ENCODE data around the gene KIAA1549. TPM values are rescaled to one million over a fixed set of nuclear protein-coding genes. Genes with fewer than 3 reads are reported as not detected.
A peak's percentile ranks its signal among the peaks of the same experiment; 100 is the strongest.

Gene KIAA1549
- polyA plus RNA-seq, 1 experiment, result 2.5 TPM

GRCh38 chr7:138885383-138886147, 95.6 kb downstream of the KIAA1549 start:
- peak; percentile 23; the same call in 1 of the 2 replicates for TF ChIP-seq CTCF (IDR thresholded peaks at IDR 0.05; ENCODE audit: insufficient read depth, low read depth, low read length)
- no peak for DNase-seq (ENCODE audit: low read depth)
- H3K36me3 ChIP-seq (ENCODE audit: control insufficient read depth, insufficient read depth, low read length), result no peaks in the 10 kb centered on the region
- ChIA-PET POLR2A (no interaction called here), CTCF (interaction anchor here (0.7 to 3.2 kb wide), 29 partner anchors 9 to 200 kb away, joined by 3 to 30 read pairs (median 4); no protein-coding TSS in a partner anchor)
- no peaks in the 10 kb centered on the region for H3K27me3 ChIP-seq (ENCODE audit: control insufficient read depth, insufficient read depth, low read length)
- H3K4me3 ChIP-seq (ENCODE audit: low read depth, low read length), result no peak overlapping the region

- no peaks in the 10 kb centered on the region for H3K27me3 ChIP-seq (ENCODE audit: control insufficient read depth, insufficient read depth, low read length)
- ChIA-PET CTCF (interaction anchor here (2.0 kb wide), 1 partner anchor 9 kb away, joined by 5 read pairs; no protein-coding TSS in a partner anchor), POLR2A (no interaction called here)
- DNase-seq (ENCODE audit: low read depth), result no peak
- H3K4me3 ChIP-seq (ENCODE audit: low read depth, low read length), result no peak overlapping the region
- H3K36me3 ChIP-seq (ENCODE audit: control insufficient read depth, insufficient read depth, low read length), result peaks cover 2% of the 10 kb centered on the region
- TF ChIP-seq CTCF (IDR thresholded peaks at IDR 0.05; ENCODE audit: insufficient read depth, low read depth, low read length), result no peak
Measured at GRCh38 chr7:138882249-138882648, 98.9 kb downstream of the KIAA1549 start.

- Histone ChIP-seq H3K36me3 (ENCODE audit: control insufficient read depth, insufficient read depth, low read length) (peaks cover 2% of the 10 kb centered on the region), H3K27me3 (ENCODE audit: control insufficient read depth, insufficient read depth, low read length) (no peaks in the 10 kb centered on the region), H3K4me3 (ENCODE audit: low read depth, low read length) (no peak overlapping the region)
- no peak for TF ChIP-seq CTCF (IDR thresholded peaks at IDR 0.05; ENCODE audit: insufficient read depth, low read depth, low read length)
- DNase-seq (ENCODE audit: low read depth), result no peak
- POLR2A ChIA-PET, result no interaction called here
- CTCF ChIA-PET, result interaction anchor here (2.0 kb wide), 1 partner anchor 9 kb away, joined by 5 read pairs; no protein-coding TSS in a partner anchor
Measured at GRCh38 chr7:138881579-138882188, 99.5 kb downstream of the KIAA1549 start.

- H3K36me3 ChIP-seq (ENCODE audit: control insufficient read depth, insufficient read depth, low read length), result peaks cover 2% of the 10 kb centered on the region
- H3K27me3 ChIP-seq (ENCODE audit: control insufficient read depth, insufficient read depth, low read length), result no peaks in the 10 kb centered on the region
- no peak for TF ChIP-seq CTCF (IDR thresholded peaks at IDR 0.05; ENCODE audit: insufficient read depth, low read depth, low read length)
- POLR2A ChIA-PET, result no interaction called here
- CTCF ChIA-PET, result interaction anchor here (1.2 to 2.0 kb wide), 2 partner anchors 10 to 11 kb away, joined by 4 to 5 read pairs; no protein-coding TSS in a partner anchor
- no peak for DNase-seq (ENCODE audit: low read depth)
- no peak overlapping the region for H3K4me3 ChIP-seq (ENCODE audit: low read depth, low read length)
Measured at GRCh38 chr7:138880881-138881578, 100.2 kb downstream of the KIAA1549 start.

GRCh38 chr7:138879356-138879755, 101.8 kb downstream of the KIAA1549 start:
- H3K27me3 ChIP-seq (ENCODE audit: control insufficient read depth, insufficient read depth, low read length), result no peaks in the 10 kb centered on the region
- H3K36me3 ChIP-seq (ENCODE audit: control insufficient read depth, insufficient read depth, low read length), result peaks cover 2% of the 10 kb centered on the region
- ChIA-PET CTCF (interaction anchor here (1.8 kb wide), 1 partner anchor 138 kb away, joined by 4 read pairs; no protein-coding TSS in a partner anchor), POLR2A (no interaction called here)
- no peak overlapping the region for H3K4me3 ChIP-seq (ENCODE audit: low read depth, low read length)
- no peak for TF ChIP-seq CTCF (IDR thresholded peaks at IDR 0.05; ENCODE audit: insufficient read depth, low read depth, low read length)
- DNase-seq (ENCODE audit: low read depth), result no peak
